B cell (primary cell): ENCODE results near the gene MTRF1. TPM values are rescaled to one million over a fixed set of nuclear protein-coding genes. Genes with fewer than 3 reads are reported as not detected.

ENCODE experiments used
- ATAC-seq: fragments of 200-7000 bp; cut with Tn5 transposase; one replicate; pipeline ENCODE4 v1.10.0; 2021; ENCODE audit warnings: low read depth, mild to moderate bottlenecking, moderate number of reproducible peaks, moderate library complexity
- CTCF ChIA-PET: fragments of 350-600 bp; sonication (Branson Sonifier 250); formaldehyde crosslinking; loops from one replicate; lab custom pipeline; 2021; ENCODE audit warnings: antibody characterized with exemption, inconsistent platforms; lab: Charles Lee
- POLR2A ChIA-PET: fragments of 350-600 bp; sonication (Branson Sonifier 250); formaldehyde crosslinking; loops from one replicate; lab custom pipeline; 2021; ENCODE audit warnings: antibody characterized with exemption; lab: Charles Lee
- DNase-seq: peaks from one replicate; pipeline ENCODE4 v3.0.0; 2013
- H2AFZ ChIP-seq: 2 replicates; pipeline ENCODE4 v1.6.1; 2012; ENCODE audit warnings: mild to moderate bottlenecking, low read depth, low read length; ENCODE audit not compliant: insufficient read depth, poor library complexity, severe bottlenecking
- H3K27ac ChIP-seq, 2 donors: 1 replicate in 1 of 2; 2 replicates in 1 of 2; pipeline ENCODE4 v1.5.1; 2012 to 2013; ENCODE audit warnings: low read length in 2 of 2, mild to moderate bottlenecking in 2 of 2, moderate library complexity in 1 of 2
- H3K27me3 ChIP-seq, 4 experiments: fragments of 200-600 bp in 1 of 4; sonication (generic) in 1 of 4; replicated peaks in 1 of 4; 1 replicate in 2 of 4; 2 replicates in 2 of 4; pipeline versions ENCODE4 v1.6.1 to v1.7.0; 2013 to 2016; ENCODE audit warnings: low read length in 3 of 4, mild to moderate bottlenecking in 2 of 4, mixed read lengths in 1 of 4, moderate library complexity in 1 of 4; ENCODE audit not compliant: insufficient read depth in 4 of 4, control insufficient read depth in 3 of 4; ENCODE audit errors: control extremely low read depth in 1 of 4
- H3K36me3 ChIP-seq, 2 experiments: replicated peaks in 1 of 2; 1 replicate in 1 of 2; 2 replicates in 1 of 2; pipeline versions ENCODE4 v1.6.1 to v1.7.1; 2013; ENCODE audit warnings: low read length in 1 of 2; ENCODE audit not compliant: insufficient read depth in 2 of 2, control insufficient read depth in 1 of 2; ENCODE audit errors: control extremely low read depth in 1 of 2, extremely low read depth in 1 of 2
- H3K4me1 ChIP-seq, 2 donors: fragments of 200-600 bp in 1 of 2; sonication (generic) in 1 of 2; 1 replicate in 1 of 2; 2 replicates in 1 of 2; pipeline versions ENCODE4 v1.5.1 to v1.6.1; 2013 to 2017; ENCODE audit warnings: low read length in 2 of 2; ENCODE audit not compliant: control insufficient read depth in 2 of 2, insufficient read depth in 2 of 2
- H3K4me2 ChIP-seq: replicated peaks from 2 replicates; pipeline ENCODE3; 2012; ENCODE audit warnings: mild to moderate bottlenecking, low read depth, low read length; ENCODE audit not compliant: poor library complexity, severe bottlenecking
- H3K4me3 ChIP-seq, 5 experiments: fragments of 200-600 bp in 1 of 5; sonication (generic) in 1 of 5; 1 replicate in 3 of 5; 2 replicates in 2 of 5; pipeline versions ENCODE4 v1.5.1 to v1.7.0; 2011 to 2016; ENCODE audit warnings: low read length in 4 of 5, mild to moderate bottlenecking in 4 of 5, low read depth in 2 of 5, control low read depth in 1 of 5, moderate library complexity in 1 of 5; ENCODE audit not compliant: insufficient read depth in 1 of 5; ENCODE audit errors: control extremely low read depth in 1 of 5, extremely low read depth in 1 of 5
- H3K79me2 ChIP-seq: fragments of 200-600 bp; sonication (generic); one replicate; pipeline ENCODE4 v1.6.0; 2016; ENCODE audit warnings: low read length; ENCODE audit not compliant: control insufficient read depth, insufficient read depth
- H3K9ac ChIP-seq: fragments of 200-600 bp; sonication (generic); 2 replicates; pipeline ENCODE4 v1.6.1; 2017; ENCODE audit warnings: mild to moderate bottlenecking, low read length, moderate library complexity
- H3K9me3 ChIP-seq, 3 donors: one replicate each; pipeline versions ENCODE4 v1.6.1 to v1.7.1; 2013; ENCODE audit warnings: low read length in 2 of 3; ENCODE audit not compliant: control insufficient read depth in 2 of 3, insufficient read depth in 1 of 3; ENCODE audit errors: control extremely low read depth in 1 of 3
- H4K20me1 ChIP-seq: 2 replicates; pipeline ENCODE4 v1.6.0; 2012; ENCODE audit warnings: mild to moderate bottlenecking, low read length; ENCODE audit not compliant: insufficient read depth, control insufficient read depth, poor library complexity, severe bottlenecking
- H3K27ac Mint-ChIP-seq: one replicate; pipeline ENCODE4 v1.8.0; 2021; ENCODE audit warnings: mixed read lengths
- H3K27me3 Mint-ChIP-seq: one replicate; pipeline ENCODE4 v1.8.0; 2021; ENCODE audit warnings: mixed read lengths
- H3K4me1 Mint-ChIP-seq: one replicate; pipeline ENCODE4 v1.8.0; 2021; ENCODE audit warnings: mixed read lengths
- H3K4me3 Mint-ChIP-seq: one replicate; pipeline ENCODE4 v1.8.0; 2021; ENCODE audit warnings: mixed read lengths
- H3K9me3 Mint-ChIP-seq: one replicate; pipeline ENCODE4 v1.8.0; 2022; ENCODE audit warnings: mixed read lengths; ENCODE audit not compliant: insufficient read depth
- EZH2 ChIP-seq: IDR thresholded peaks from 2 replicates; pipeline ENCODE4 v1.6.1; 2012; ENCODE audit warnings: borderline replicate concordance, low read depth, mild to moderate bottlenecking, moderate library complexity, low read length; ENCODE audit not compliant: insufficient read depth, poor library complexity, severe bottlenecking
- WGBS: methylation state at CpG from one replicate; pipeline ENCODE4 v1.1.5; 2013; ENCODE audit warnings: missing lambda C conversion rate; ENCODE audit not compliant: insufficient coverage; 5-methylcytosine and 5-hydroxymethylcytosine counted together
- intact Hi-C: fragments of 100-400 bp; cut with micrococcal nuclease; formaldehyde crosslinking; loops from one replicate; pipeline ENCODE4 v1.10.0; 2022
- polyA plus RNA-seq: library from polyadenylated mRNA; depleted of rRNA; stranded (reverse); fragments of >200 nt; gene quantifications from 2 replicates; pipeline ENCODE4 v1.2.3, GENCODE V29; 2012
- total RNA-seq, 2 donors: library from RNA; stranded (reverse); fragments of 120-200 nt in 1 of 2; gene quantifications; 1 replicate in 1 of 2; 2 replicates in 1 of 2; pipeline versions ENCODE4 v1.2.3 to v1.2.4, GENCODE V29; 2013 to 2022
- TF ChIP-seq, protein P1 (sequence below): fragments of 200-600 bp; IDR thresholded peaks from one replicate; pipeline ENCODE4 v1.8.0; 2022; ENCODE audit warnings: antibody characterized with exemption, mild to moderate bottlenecking

Gene MTRF1
- total and polyA plus RNA-seq, 2 donors (not counting 1 experiment from before 2014, with no cell fraction given): 24.4 to 36.0 TPM

DNA sequence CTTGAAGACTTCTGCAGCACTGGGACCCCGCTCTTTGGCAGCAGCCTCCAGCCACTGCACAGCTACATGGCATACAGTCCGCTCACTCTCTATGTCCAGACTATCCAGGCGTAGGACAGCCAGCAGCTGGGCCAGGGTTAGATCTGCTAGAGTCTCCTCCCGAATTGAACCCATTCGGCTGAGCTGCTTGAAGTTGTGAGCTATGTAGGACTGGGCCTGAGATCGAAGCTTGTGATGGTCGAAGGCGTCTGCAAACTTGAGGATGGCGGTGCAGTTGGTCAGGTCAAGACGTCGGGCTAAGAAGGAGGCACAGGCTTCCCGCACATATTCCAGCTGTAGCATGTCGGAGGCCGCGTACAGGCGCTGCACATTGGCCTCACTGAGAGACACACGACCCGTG, 69.9 kb downstream of the MTRF1 start:
- CTCF ChIA-PET: interaction anchor here (0.5 kb wide), 1 partner anchor 1199 kb away, joined by 3 read pairs; no protein-coding TSS in a partner anchor
- H3K27ac Mint-ChIP-seq: peak overlapping the region; percentile 94
- no peak for TF ChIP-seq EZH2
- TF ChIP-seq, protein P1, sequence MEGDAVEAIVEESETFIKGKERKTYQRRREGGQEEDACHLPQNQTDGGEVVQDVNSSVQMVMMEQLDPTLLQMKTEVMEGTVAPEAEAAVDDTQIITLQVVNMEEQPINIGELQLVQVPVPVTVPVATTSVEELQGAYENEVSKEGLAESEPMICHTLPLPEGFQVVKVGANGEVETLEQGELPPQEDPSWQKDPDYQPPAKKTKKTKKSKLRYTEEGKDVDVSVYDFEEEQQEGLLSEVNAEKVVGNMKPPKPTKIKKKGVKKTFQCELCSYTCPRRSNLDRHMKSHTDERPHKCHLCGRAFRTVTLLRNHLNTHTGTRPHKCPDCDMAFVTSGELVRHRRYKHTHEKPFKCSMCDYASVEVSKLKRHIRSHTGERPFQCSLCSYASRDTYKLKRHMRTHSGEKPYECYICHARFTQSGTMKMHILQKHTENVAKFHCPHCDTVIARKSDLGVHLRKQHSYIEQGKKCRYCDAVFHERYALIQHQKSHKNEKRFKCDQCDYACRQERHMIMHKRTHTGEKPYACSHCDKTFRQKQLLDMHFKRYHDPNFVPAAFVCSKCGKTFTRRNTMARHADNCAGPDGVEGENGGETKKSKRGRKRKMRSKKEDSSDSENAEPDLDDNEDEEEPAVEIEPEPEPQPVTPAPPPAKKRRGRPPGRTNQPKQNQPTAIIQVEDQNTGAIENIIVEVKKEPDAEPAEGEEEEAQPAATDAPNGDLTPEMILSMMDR: no peak
- intact Hi-C loops: loop anchor here (10.0 kb wide), 2 partner anchors 209 to 1181 kb away; no protein-coding TSS in a partner anchor
- Histone ChIP-seq H3K27me3 (no peaks in the 10 kb centered on the region), H2AFZ (peak overlapping the region; percentile 95), H3K36me3 (no peaks in the 10 kb centered on the region), H3K9ac (no peak overlapping the region), H4K20me1 (no peaks in the 10 kb centered on the region), H3K4me2 (peak overlapping the region; percentile 76), H3K4me1 (peaks cover 26 to 27% of the 10 kb centered on the region in 2 donors), H3K79me2 (peaks cover 23% of the 10 kb centered on the region), H3K9me3 (no peaks in the 10 kb centered on the region), H3K4me3 (peak overlapping the region in 3 of 5 experiments; percentile 15 to 92 (median 65)), H3K27ac (no peak overlapping the region)
- POLR2A ChIA-PET: no interaction called here
- peaks cover 38% of the 10 kb centered on the region for H3K4me1 Mint-ChIP-seq
- H3K27me3 Mint-ChIP-seq: no peaks in the 10 kb centered on the region
- WGBS: over 99% methylated on average over 18 of the region's 18 CpGs
- peak overlapping the region; percentile 96 for H3K4me3 Mint-ChIP-seq
- no peaks in the 10 kb centered on the region for H3K9me3 Mint-ChIP-seq
- DNase-seq (no peak), ATAC-seq (no peak)

DNA sequence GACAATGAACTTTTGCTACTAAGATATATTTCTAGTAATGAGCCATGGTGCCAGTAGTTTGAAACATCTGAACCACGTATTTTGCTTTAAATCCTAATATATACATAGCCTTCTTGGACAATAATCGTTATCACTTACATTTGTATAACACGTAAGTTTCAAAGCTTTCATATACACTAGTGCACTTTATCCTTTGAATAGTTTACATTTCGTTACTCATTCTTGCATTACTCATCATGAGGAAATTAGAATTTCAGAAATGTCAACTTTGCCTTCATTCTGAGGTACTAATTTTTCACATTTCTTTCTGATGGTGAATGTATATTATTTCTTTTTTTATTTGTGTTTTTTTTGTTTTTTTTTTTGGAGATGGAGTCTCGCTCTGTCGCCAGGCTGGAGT, 74.8 kb downstream of the MTRF1 start:
- ChIA-PET CTCF (no interaction called here), POLR2A (no interaction called here)
- H3K4me1 Mint-ChIP-seq: peaks cover 17% of the 10 kb centered on the region
- Histone ChIP-seq H3K4me3 (no peak overlapping the region), H3K9ac (no peak overlapping the region), H3K27ac (no peak overlapping the region), H3K4me1 (peaks cover 11 to 16% of the 10 kb centered on the region in 2 donors), H3K27me3 (no peaks in the 10 kb centered on the region), H3K4me2 (no peak overlapping the region), H3K9me3 (no peaks in the 10 kb centered on the region), H2AFZ (no peak overlapping the region), H4K20me1 (no peaks in the 10 kb centered on the region), H3K36me3 (no peaks in the 10 kb centered on the region), H3K79me2 (peaks cover 17% of the 10 kb centered on the region)
- H3K27ac Mint-ChIP-seq: no peak overlapping the region
- no peaks in the 10 kb centered on the region for H3K27me3 Mint-ChIP-seq
- no peak overlapping the region for H3K4me3 Mint-ChIP-seq
- 94% methylated on average over 3 of the region's 6 CpGs for WGBS
- no peak for DNase-seq
- TF ChIP-seq, protein P1: no peak
- no peak for TF ChIP-seq EZH2
- no peak for ATAC-seq
- H3K9me3 Mint-ChIP-seq: no peaks in the 10 kb centered on the region
- intact Hi-C loops: no loop called here
